Stomach smooth muscle (tissue), 2 donors: ENCODE measurements around the gene PCBD2.

Experiments used
- H3K27ac ChIP-seq: one replicate; pipeline ENCODE4 v1.7.0; 2013; ENCODE audit warnings: mild to moderate bottlenecking, low read length, inconsistent platforms
- H3K27me3 ChIP-seq, 2 donors: one replicate each; pipeline ENCODE4 v1.7.0; 2013; ENCODE audit warnings: low read length in 2 of 2; ENCODE audit not compliant: insufficient read depth in 2 of 2, control insufficient read depth in 1 of 2
- H3K36me3 ChIP-seq, 2 donors: one replicate each; pipeline ENCODE4 v1.7.0; 2013; ENCODE audit warnings: low read length in 2 of 2; ENCODE audit not compliant: control insufficient read depth in 2 of 2, insufficient read depth in 2 of 2
- H3K4me1 ChIP-seq: one replicate; pipeline ENCODE4 v1.7.0; 2013; ENCODE audit warnings: low read length; ENCODE audit not compliant: control insufficient read depth, insufficient read depth
- H3K4me3 ChIP-seq, 2 donors: one replicate each; pipeline ENCODE4 v1.7.0; 2013; ENCODE audit warnings: low read length in 2 of 2
- H3K9ac ChIP-seq, 2 donors: one replicate each; pipeline ENCODE4 v1.7.0; 2013; ENCODE audit warnings: low read length in 2 of 2, mild to moderate bottlenecking in 1 of 2
- H3K9me3 ChIP-seq, 2 donors: one replicate each; pipeline ENCODE4 v1.7.0; 2013; ENCODE audit warnings: low read length in 2 of 2; ENCODE audit not compliant: control insufficient read depth in 2 of 2
- donor health status: healthy.
- donor health status: Pancreatic carcinoma.

The PCBD2 gene

GRCh38 chr5:134935711-134936602, 31.0 kb downstream of the PCBD2 start:
- H3K27ac ChIP-seq, result no peak overlapping the region
- no peak overlapping the region for H3K9ac ChIP-seq
- no peak overlapping the region for H3K4me3 ChIP-seq
- H3K4me1 ChIP-seq, result no peaks in the 10 kb centered on the region
- H3K9me3 ChIP-seq, result no peaks in the 10 kb centered on the region
- no peaks in the 10 kb centered on the region for H3K27me3 ChIP-seq
- H3K36me3 ChIP-seq, result peaks cover 0 to 3% of the 10 kb centered on the region in 2 donors

- Histone ChIP-seq H3K4me3 (no peak overlapping the region), H3K27ac (no peak overlapping the region), H3K9ac (no peak overlapping the region), H3K27me3 (no peaks in the 10 kb centered on the region), H3K9me3 (no peaks in the 10 kb centered on the region), H3K36me3 (peaks cover 0 to 3% of the 10 kb centered on the region in 2 donors), H3K4me1 (no peaks in the 10 kb centered on the region)
Measured at GRCh38 chr5:134937526-134937925, 32.6 kb downstream of the PCBD2 start.

GRCh38 chr5:134938030-134938429, 33.1 kb downstream of the PCBD2 start:
- Histone ChIP-seq H3K4me1 (no peaks in the 10 kb centered on the region), H3K9ac (no peak overlapping the region), H3K27me3 (no peaks in the 10 kb centered on the region), H3K9me3 (no peaks in the 10 kb centered on the region), H3K27ac (no peak overlapping the region), H3K36me3 (peaks cover 0 to 3% of the 10 kb centered on the region in 2 donors), H3K4me3 (no peak overlapping the region)

- Histone ChIP-seq H3K4me3 (no peak overlapping the region), H3K36me3 (peaks cover 0 to 3% of the 10 kb centered on the region in 2 donors), H3K27ac (no peak overlapping the region), H3K27me3 (no peaks in the 10 kb centered on the region), H3K9me3 (no peaks in the 10 kb centered on the region), H3K4me1 (no peaks in the 10 kb centered on the region), H3K9ac (no peak overlapping the region)
Measured at GRCh38 chr5:134939500-134939899, 34.6 kb downstream of the PCBD2 start.

- Histone ChIP-seq H3K4me1 (no peaks in the 10 kb centered on the region), H3K9ac (no peak overlapping the region), H3K9me3 (no peaks in the 10 kb centered on the region), H3K4me3 (no peak overlapping the region), H3K27me3 (no peaks in the 10 kb centered on the region), H3K36me3 (no peaks in the 10 kb centered on the region), H3K27ac (no peak overlapping the region)
Measured at GRCh38 chr5:134943547-134943946, 38.6 kb downstream of the PCBD2 start.

DNA sequence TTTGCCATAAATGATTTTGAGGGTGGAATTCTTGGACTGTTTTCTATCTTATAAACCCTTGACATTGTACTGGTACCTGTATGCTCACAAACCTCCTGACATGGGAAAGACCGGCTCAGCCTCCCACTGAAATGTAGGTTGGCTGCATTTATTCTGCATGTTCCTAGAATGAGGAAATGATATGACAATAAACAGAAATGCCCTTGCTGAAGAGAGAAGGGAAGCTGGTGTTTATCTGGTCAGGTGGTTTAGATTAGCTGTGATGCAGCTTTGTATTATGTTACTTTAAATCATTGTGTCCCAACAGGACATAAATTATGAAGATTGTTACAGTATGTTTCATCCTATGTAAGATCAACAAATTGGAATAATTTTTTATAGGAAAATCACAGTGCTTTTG, 39.7 kb downstream of the PCBD2 start:
- H3K4me3 ChIP-seq, result no peak overlapping the region
- no peaks in the 10 kb centered on the region for H3K4me1 ChIP-seq
- H3K36me3 ChIP-seq, result no peaks in the 10 kb centered on the region
- H3K27ac ChIP-seq, result no peak overlapping the region
- H3K27me3 ChIP-seq, result no peaks in the 10 kb centered on the region
- H3K9me3 ChIP-seq, result no peaks in the 10 kb centered on the region
- H3K9ac ChIP-seq, result no peak overlapping the region

DNA sequence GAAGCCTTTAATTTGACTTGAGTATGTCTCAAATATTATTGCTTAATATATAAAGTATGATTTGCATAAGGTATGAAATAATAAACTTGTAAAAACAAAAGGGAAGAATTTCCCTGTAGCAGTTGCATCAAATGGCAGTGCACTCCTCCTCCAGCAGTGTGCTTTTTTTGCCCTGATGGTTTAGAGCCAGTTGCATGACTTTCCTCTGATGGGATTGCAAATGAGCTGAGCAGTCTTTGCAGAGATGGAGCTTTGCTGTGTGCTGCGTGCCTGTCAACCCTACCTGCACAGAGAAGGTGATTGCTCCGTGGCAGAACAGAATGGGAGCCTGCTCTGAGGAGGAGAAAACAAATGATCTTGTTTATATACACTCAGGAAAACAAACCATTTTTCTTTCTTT, 40.1 kb downstream of the PCBD2 start:
- H3K4me1 ChIP-seq, result no peaks in the 10 kb centered on the region
- no peaks in the 10 kb centered on the region for H3K27me3 ChIP-seq
- H3K27ac ChIP-seq, result no peak overlapping the region
- H3K4me3 ChIP-seq, result no peak overlapping the region
- H3K9ac ChIP-seq, result no peak overlapping the region
- H3K36me3 ChIP-seq, result no peaks in the 10 kb centered on the region
- H3K9me3 ChIP-seq, result no peaks in the 10 kb centered on the region

- Histone ChIP-seq H3K36me3 (no peaks in the 10 kb centered on the region), H3K9me3 (no peaks in the 10 kb centered on the region), H3K9ac (no peak overlapping the region), H3K4me1 (no peaks in the 10 kb centered on the region), H3K4me3 (peak overlapping the region in 1 of 2 donors; percentile 27), H3K27ac (no peak overlapping the region), H3K27me3 (no peaks in the 10 kb centered on the region)
Measured at GRCh38 chr5:134948911-134949310, 44.0 kb downstream of the PCBD2 start.

- Histone ChIP-seq H3K27me3 (no peaks in the 10 kb centered on the region), H3K27ac (no peak overlapping the region), H3K9ac (no peak overlapping the region), H3K4me3 (no peak overlapping the region), H3K36me3 (no peaks in the 10 kb centered on the region), H3K9me3 (no peaks in the 10 kb centered on the region), H3K4me1 (no peaks in the 10 kb centered on the region)
Measured at GRCh38 chr5:134949316-134949715, 44.4 kb downstream of the PCBD2 start.

GRCh38 chr5:134957920-134958608, 53.1 kb downstream of the PCBD2 start:
- H3K9ac ChIP-seq, result no peak overlapping the region
- H3K4me3 ChIP-seq, result no peak overlapping the region
- H3K36me3 ChIP-seq, result peaks cover 0 to 6% of the 10 kb centered on the region in 2 donors
- H3K9me3 ChIP-seq, result no peaks in the 10 kb centered on the region
- no peak overlapping the region for H3K27ac ChIP-seq
- no peaks in the 10 kb centered on the region for H3K27me3 ChIP-seq
- no peaks in the 10 kb centered on the region for H3K4me1 ChIP-seq

GRCh38 chr5:134958755-134959154, 53.8 kb downstream of the PCBD2 start:
- Histone ChIP-seq H3K4me3 (no peak overlapping the region), H3K9ac (no peak overlapping the region), H3K36me3 (peaks cover 0 to 6% of the 10 kb centered on the region in 2 donors), H3K27ac (no peak overlapping the region), H3K27me3 (no peaks in the 10 kb centered on the region), H3K9me3 (no peaks in the 10 kb centered on the region), H3K4me1 (no peaks in the 10 kb centered on the region)
